ENCODE data around the gene SENP2. TPM values are rescaled to one million over a fixed set of nuclear protein-coding genes. Genes with fewer than 3 reads are reported as not detected.

Gene SENP2
- total RNA-seq, 1 experiment from 2014 or later: 56.9 TPM

- DNase-seq (ENCODE audit: low spot score): no peak
- Mint-ChIP-seq H3K9me3 (no peaks in the 10 kb centered on the region), H3K4me3 (no peak overlapping the region), H3K4me1 (peaks cover 8% of the 10 kb centered on the region), H3K36me3 (peaks cover 46% of the 10 kb centered on the region), H3K27ac (no peak overlapping the region), H3K27me3 (ENCODE audit: low read depth) (no peaks in the 10 kb centered on the region)
- POLR2A ChIA-PET: no interaction called here
- CTCF ChIA-PET: interaction anchor here (1.1 to 1.8 kb wide), 3 partner anchors 20 to 88 kb away, joined by 3 to 7 read pairs (median 6); no protein-coding TSS in a partner anchor
- ATAC-seq: no peak
- no peak for TF ChIP-seq GRHL2 (CRISPR knock-in tag; IDR thresholded peaks at IDR 0.05; ENCODE audit: insufficient replicate concordance, severe bottlenecking)
- TF ChIP-seq PRDM15 (CRISPR knock-in tag; IDR thresholded peaks at IDR 0.05): no peak
- TF ChIP-seq PRRX2 (CRISPR knock-in tag; IDR thresholded peaks at IDR 0.05): no peak
- no peak for TF ChIP-seq TEAD4 (CRISPR knock-in tag; IDR thresholded peaks at IDR 0.05)
- no peak for TF ChIP-seq ATF3 (CRISPR knock-in tag; conservative IDR thresholded peaks at IDR 0.05)
- TF ChIP-seq KAT7 (CRISPR knock-in tag; IDR thresholded peaks at IDR 0.05; ENCODE audit: borderline replicate concordance): no peak
- no peak for TF ChIP-seq AR (CRISPR knock-in tag; IDR thresholded peaks at IDR 0.05)
- TF ChIP-seq ZNF317 (CRISPR knock-in tag; IDR thresholded peaks at IDR 0.05; ENCODE audit: borderline replicate concordance, low read depth): no peak
- no peak for TF ChIP-seq SMAD4 (CRISPR knock-in tag; IDR thresholded peaks at IDR 0.05)
- no peak for TF ChIP-seq USF2 (CRISPR knock-in tag; IDR thresholded peaks at IDR 0.05)
- no peak for TF ChIP-seq ELF4 (CRISPR knock-in tag; IDR thresholded peaks at IDR 0.05; ENCODE audit: low read depth)
- no peak for TF ChIP-seq NFE2L1 (CRISPR knock-in tag; IDR thresholded peaks at IDR 0.05)
Observed at GRCh38 chr3:185680231-185680630, 94.1 kb downstream of the SENP2 start.

Other genes with a start within 250 kb of the SENP2 start
- 9.1 to 9.8 TPM (median 9.5 TPM) in 3 replicates for gene MAP3K13, start 223.2 kb upstream of the SENP2 start, total RNA-seq (2021)
- gene TMEM41A, start 87.3 kb upstream of the SENP2 start, total RNA-seq (2021): 14.4 to 17.2 TPM (median 15.7 TPM) in 3 replicates
- 0.07 to 0.27 TPM (median 0.11 TPM) in 3 replicates for gene LIPH, start 33.7 kb upstream of the SENP2 start, total RNA-seq (2021)
- 133 to 157 TPM (median 150 TPM) in 3 replicates for gene IGF2BP2, start 238.7 kb downstream of the SENP2 start, total RNA-seq (2021)